AG08396 (cell line): ENCODE results near the gene PPP1R2B.
A peak's percentile ranks its signal among the peaks of the same experiment; 100 is the strongest.
"Not testable (repeated sequence)": the region's sequence is repeated elsewhere in the genome, so short reads cannot be mapped to it uniquely, and the experiment has no call there.

Experiments used
- DNase-seq: peaks from one replicate; pipeline ENCODE4 v3.0.0; 2012; ENCODE audit warnings: low spot score, mixed read lengths

PPP1R2B gene

DNA sequence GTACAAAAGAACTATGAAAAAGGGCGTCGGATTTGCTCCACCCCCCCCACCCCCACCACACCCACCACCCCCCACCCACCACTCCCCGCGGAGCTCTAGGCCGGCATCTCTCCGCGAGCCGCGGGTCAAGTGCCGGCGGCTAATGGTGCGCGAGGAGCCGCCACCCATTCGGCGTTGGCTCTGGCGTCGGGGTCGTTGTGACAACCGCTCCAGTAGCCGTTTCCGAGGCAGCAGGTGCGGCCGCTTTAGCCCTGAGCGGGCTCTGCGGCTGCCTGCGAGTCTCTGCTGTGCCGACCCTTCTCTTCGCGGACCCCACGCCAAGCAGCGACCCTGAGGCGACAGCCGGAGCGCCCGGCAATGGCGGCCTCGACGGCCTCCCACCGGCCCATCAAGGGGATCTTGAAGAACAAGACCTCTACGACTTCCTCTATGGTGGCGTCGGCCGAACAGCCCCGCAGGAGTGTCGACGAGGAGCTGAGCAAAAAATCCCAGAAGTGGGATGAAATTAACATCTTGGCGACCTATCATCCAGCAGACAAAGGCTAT, at the start of gene PPP1R2B:
Gene PPP1R2B (plus strand): TSS at position 90 of the 546 bp plus-strand sequence. CDS start 268 bp downstream, at position 358.
- DNase-seq, result no peak

DNA sequence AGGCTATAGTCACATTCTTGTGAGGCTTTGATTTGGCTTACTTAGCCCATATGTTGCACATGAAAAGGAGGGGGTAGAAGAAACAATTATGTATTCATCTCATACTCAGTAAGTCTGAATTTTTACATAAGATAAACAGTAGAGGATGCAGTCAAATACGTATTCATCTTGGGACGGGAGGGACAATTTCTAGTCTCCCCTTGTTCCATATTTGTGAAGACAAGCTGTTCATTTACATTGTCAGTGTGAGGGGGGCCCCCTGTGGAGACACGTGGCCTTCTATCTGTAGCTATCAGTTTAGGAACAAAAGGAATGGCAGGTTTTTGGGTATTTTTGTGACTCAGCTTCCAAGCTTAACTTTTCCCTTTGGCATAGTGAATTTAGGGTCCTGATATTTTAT, 49.2 kb upstream of the PPP1R2B start:
- no peak for DNase-seq

GRCh38 chr5:156802501-156802900, 47.6 kb upstream of the PPP1R2B start:
- no peak for DNase-seq

DNA sequence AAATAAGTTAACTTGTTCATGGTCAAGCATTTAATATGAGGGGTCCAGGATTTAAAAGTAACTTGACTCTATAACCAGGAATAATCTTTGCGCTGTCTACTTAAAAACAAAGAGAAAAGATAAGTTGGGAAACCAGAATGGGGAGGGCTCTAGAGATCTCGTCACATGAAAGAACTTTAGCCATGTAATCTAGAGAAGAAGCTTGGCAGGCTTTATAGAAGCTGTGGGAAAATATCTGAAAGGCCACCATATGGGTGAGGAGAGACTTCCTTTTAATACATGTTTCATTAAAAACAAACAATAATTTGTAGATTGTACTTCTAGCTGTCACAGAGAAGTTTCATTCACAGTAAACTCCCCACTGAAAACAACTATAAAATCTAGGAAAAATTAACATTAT, 46.7 kb upstream of the PPP1R2B start:
- no peak for DNase-seq

- DNase-seq, result no peak
Observed at GRCh38 chr5:156812959-156813358, 37.1 kb upstream of the PPP1R2B start.

DNA sequence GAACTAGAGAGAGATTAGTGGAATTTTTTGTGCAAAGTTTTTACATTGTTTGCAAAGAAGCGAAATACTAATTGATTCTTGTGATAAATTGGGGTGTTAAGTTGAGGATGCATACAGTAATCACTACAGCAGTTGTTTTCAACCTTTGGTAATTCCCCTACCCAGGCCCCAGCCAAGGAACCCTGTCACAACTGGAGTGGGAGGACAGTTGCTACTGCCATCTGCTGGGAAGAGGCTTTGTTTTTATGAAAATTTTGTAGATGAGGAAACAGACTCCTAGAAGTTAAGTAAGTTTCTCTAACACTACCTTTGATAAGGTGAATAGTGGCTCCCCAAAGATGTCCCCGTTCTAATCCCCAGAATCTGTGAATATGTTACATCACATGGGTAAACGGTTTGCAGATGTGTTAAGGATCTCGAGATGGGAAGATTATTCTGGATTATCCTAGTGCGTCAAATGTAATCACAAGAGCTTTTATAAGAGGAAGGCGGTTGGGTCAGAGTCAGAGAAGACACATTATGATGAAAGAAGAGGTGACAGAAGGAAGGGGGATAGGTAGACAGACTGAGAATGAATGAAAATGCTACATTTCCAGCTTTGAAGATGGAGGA, 34.0 kb upstream of the PPP1R2B start:
- DNase-seq, result peak; percentile 49

GRCh38 chr5:156819537-156819936, 30.6 kb upstream of the PPP1R2B start:
- DNase-seq, result no peak

DNA sequence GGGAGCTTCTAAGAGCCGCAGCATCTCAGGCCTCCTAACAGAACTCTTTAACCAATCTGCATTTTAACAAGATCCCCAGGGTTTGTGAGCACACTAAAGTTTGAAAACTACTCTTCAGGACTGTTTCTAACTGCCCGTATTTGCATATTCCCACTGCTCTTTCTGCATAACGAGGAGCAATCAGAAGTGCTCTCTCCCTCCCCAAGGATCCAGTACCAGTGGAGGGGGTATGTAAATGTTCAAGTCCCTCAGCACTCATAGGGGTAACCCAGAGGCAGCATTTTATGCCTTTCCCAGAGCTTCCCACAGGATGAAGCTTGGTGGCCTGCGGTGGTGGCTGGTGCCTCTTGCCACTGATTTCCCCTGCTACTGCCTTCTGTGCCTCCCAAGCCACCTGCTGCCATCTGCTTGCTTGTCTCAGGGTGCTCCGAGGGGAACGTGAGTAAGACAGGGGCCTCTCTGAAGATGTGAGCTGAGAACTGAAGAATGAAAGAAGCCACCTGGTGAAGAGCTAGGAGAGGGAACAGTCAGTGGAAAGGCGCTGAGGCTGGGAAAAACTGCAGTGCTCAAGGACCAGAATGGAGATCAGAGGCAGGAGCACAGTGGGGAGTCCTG, 30.0 kb upstream of the PPP1R2B start:
- no peak for DNase-seq

DNA sequence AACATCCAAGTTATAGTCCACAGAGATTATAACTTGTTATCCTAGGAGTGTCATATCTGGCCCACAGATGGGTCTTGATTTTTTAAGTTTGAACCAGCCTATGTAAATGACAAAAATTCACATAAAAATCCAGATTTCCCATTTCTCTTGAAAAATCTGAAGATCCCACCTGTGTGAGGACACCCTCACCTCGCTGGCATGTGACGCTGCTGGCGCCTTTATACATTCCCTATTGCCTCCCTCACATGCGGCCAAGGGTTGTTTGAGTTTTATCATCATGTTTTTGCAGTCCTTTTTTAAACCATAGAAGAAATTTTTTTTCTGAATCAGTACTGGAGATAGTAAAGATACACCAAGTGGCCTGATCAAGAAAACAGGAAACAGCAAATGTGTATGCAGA, 25.9 kb upstream of the PPP1R2B start:
- no peak for DNase-seq

- DNase-seq, result peak; percentile 32
Observed at GRCh38 chr5:156824800-156825199, 25.3 kb upstream of the PPP1R2B start.

DNA sequence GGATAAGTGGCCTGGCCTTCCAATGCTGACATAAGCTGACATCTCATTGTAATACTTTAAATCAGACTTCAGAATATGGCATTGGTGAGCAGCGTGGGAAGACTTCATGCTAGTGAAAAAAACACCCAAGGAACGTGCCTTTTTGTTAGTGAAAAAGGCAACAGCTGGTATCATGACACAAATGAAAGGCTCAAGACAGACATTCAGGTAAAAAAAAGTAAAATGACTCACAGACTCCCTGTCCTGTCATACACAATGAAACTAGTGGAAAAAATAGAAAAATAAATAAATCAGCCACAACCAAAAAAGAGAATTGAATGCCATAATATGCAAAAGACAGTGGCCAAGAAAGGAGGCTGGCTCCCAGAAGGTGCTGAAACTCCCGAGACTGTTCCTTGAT, 24.4 kb upstream of the PPP1R2B start:
- no peak for DNase-seq

- no peak for DNase-seq
Observed at GRCh38 chr5:156826150-156826549, 23.9 kb upstream of the PPP1R2B start.

DNA sequence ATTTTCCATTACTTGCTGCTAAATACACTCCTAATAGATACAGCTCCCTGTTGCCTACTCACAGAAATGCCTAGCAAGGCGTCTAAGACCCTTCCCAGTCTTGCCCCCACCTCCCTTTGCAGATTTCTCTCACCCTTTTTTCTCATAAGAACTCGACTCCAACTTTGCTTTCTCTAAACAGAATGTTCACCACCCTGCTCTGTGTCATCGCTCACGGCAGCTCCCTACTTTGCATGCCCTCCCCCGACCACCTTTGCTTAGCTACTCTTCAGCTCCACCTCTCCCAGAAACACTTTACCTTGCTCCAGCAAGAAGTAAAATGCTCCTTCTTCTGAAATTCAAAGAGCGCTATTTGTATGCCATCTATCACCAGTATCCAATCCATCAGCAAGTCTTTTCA, 15.2 kb upstream of the PPP1R2B start:
- DNase-seq, result no peak

DNA sequence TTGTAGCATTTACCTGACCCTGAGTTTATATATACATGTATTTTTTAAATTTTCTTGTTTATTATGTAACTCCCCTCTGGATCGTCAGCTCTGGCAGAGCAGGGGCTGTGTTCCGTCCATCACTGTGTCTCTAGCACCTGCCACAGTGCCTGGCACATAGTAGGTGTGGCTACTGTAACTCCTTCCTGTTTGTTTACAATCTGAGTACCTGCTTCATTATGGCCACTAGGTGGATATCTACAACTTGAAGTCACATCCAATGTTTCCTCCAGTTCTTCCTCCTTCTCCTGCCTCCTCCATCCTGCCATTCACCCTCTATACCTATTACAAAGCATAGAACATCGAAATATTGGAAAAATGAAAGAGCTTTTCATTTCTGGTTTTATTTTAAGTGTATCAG, 14.2 kb upstream of the PPP1R2B start:
- DNase-seq, result no peak

DNA sequence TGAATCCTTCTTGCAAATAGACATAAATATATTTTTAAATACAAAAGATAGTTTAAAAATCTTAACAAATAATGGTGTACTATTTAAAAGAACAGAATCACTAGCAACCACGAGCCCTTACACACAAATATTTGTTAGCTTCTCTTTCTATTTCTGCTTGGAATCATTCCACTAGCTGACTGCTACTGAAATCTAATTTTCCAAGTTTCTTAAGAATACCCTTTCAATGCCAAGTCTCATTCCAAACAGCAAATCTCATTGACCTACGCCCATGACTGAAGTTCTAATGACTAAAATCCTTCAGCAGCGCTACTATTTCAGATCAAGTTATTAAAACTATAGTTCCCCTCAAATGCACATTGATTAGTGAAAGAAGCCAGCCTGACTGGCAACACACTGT, 13.2 kb upstream of the PPP1R2B start:
- no peak for DNase-seq

GRCh38 chr5:156838961-156839360, 11.1 kb upstream of the PPP1R2B start:
- no peak for DNase-seq

DNA sequence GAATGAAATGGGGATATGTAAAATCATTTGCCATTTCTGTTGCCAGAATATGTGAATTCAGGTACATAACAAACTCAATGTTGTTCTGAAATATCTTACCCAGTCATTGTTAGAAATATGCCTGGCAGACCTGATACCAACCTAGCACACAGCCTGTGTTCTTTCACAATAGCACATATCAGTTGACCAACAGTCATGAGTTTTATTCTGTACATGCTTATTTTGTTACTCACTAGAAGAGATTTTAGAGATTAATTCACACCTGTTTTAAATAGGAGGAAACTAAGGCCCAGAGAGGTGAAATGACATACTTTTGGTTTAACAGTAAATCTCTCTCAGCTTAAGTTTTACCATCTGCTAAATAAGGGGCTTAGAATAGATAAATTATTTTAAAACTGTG, 8.4 kb upstream of the PPP1R2B start:
- no peak for DNase-seq

DNA sequence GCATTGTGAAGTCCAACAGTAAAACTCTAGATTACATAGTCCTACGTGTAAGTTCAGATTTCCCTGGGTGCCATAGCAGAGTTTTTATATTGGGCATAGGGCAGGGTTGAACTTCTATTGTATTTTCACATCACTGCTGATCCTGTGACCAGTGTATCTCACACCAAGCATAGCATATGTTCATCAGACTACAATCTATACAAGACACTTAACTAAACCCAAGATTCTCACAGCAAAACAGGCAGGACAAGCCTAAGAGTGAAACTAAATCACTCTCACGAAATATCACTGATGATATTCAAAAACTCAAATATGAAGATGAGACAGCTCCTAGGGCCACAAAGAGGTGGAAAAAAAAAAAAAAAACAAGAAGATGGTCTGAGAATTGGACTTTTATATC, 3.2 kb upstream of the PPP1R2B start:
- DNase-seq, result no peak

- DNase-seq, result not testable (repeated sequence)
Observed at GRCh38 chr5:156848447-156848846, 1.6 kb upstream of the PPP1R2B start.

- DNase-seq, result no peak
Observed at GRCh38 chr5:156851880-156852279, 1.8 kb downstream of the PPP1R2B start.

- not testable (repeated sequence) for DNase-seq
Observed at GRCh38 chr5:156853055-156853454, 3.0 kb downstream of the PPP1R2B start.

GRCh38 chr5:156865427-156865826, 15.3 kb downstream of the PPP1R2B start:
- DNase-seq, result no peak

DNA sequence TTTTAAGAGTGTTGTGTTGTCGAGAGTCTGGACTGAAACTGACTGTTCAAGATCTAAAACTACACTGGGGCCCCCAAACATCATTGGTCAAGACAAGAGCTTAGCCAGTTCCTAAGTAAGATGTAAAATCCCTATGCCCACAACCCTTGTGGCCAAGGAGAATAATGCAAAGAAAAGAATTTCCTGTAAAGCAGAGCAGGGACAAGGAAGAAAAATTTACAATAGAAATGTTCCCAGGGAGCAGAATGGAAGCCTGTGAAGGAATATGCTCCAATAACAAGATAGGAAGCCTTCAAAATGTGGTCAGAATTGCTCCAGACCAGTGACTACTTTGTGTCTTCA, 20.4 kb downstream of the PPP1R2B start:
- DNase-seq, result no peak

- DNase-seq, result no peak
Observed at GRCh38 chr5:156871212-156871611, 21.1 kb downstream of the PPP1R2B start.
